Measurements from ENCODE around the gene TMC2. TPM values are rescaled to one million over a fixed set of nuclear protein-coding genes. Genes with fewer than 3 reads are reported as not detected.

Gene TMC2
- total RNA-seq, 1 donor, result not detected

DNA sequence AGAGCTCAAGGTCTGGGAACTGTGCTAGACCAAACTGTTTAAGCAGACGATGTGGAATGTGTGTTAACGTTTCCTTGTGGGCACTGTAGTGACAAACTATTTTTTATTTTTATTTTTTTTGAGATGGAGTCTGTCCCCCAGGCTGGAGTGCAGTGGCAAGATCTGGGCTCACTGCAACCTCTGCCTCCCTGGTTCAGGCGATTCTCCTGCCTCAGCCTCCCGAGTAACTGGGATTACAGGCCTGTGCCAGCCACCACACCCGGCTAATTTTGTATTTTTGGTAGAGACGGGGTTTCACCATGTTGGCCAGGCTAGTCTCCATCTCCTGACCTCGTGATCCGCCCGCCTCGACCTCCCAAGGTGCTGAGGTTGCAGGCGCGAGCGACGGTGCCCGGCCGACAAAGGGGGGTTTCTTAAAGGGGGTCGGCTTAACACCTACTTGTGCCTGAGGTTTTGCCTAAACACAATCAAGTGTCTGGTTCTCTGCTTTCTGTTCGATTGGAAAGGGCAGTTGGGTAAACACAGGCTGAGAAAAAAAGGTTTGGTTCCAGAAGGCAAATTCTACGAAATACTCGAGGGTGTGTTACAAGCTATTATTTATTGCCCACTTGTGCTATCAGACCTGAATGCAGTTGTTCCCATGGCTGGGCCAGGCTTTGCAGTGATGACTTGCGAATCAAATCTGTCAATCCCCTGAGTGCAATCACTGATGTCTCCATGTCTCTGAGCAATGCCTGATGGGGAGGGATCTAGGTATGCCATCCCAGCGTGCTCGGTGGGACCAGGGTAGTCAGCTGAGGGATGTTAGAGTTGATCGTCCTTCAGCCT is 117.4 kb downstream of the TMC2 start:
- TF ChIP-seq, protein P1, sequence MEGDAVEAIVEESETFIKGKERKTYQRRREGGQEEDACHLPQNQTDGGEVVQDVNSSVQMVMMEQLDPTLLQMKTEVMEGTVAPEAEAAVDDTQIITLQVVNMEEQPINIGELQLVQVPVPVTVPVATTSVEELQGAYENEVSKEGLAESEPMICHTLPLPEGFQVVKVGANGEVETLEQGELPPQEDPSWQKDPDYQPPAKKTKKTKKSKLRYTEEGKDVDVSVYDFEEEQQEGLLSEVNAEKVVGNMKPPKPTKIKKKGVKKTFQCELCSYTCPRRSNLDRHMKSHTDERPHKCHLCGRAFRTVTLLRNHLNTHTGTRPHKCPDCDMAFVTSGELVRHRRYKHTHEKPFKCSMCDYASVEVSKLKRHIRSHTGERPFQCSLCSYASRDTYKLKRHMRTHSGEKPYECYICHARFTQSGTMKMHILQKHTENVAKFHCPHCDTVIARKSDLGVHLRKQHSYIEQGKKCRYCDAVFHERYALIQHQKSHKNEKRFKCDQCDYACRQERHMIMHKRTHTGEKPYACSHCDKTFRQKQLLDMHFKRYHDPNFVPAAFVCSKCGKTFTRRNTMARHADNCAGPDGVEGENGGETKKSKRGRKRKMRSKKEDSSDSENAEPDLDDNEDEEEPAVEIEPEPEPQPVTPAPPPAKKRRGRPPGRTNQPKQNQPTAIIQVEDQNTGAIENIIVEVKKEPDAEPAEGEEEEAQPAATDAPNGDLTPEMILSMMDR (IDR thresholded peaks at IDR 0.05; ENCODE audit: insufficient read depth, low read length), result no peak
- H3K4me3 ChIP-seq (ENCODE audit: low read depth, low read length), result peak overlapping the region; percentile 99
- no peak for DNase-seq (ENCODE audit: low read depth)

DNA sequence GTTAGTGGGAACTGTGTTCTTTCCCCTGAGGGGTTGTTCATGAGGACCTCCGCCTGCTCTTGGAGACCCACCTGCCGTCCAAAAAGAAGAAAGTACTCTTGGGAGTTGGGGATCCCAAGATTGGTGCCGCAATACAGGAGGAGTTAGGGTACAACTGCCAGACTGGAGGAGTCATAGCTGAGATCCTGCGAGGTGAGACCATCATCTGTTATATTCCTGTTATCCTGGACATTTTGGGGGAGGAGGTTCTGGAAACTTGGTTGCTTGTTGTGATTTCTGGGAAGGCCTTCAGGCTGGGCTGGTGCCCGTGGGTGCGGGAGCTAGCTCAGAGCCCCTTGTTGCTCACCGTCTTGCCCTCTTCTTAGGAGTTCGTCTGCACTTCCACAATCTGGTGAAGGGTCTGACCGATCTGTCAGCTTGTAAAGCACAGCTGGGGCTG is 118.0 kb downstream of the TMC2 start:
- H3K4me3 ChIP-seq (ENCODE audit: low read depth, low read length), result peak overlapping the region; percentile 99
- TF ChIP-seq, protein P1 (IDR thresholded peaks at IDR 0.05; ENCODE audit: insufficient read depth, low read length), result no peak

GRCh38 chr20:2654831-2655230 is 118.5 kb downstream of the TMC2 start:
- TF ChIP-seq, protein P1 (IDR thresholded peaks at IDR 0.05; ENCODE audit: insufficient read depth, low read length), result no peak
- DNase-seq (ENCODE audit: low read depth), result no peak
- H3K4me3 ChIP-seq (ENCODE audit: low read depth, low read length), result peak overlapping the region; percentile 11

More for the DNA sequence above, 118.0 kb downstream of the TMC2 start:
- no peak for DNase-seq (ENCODE audit: low read depth)

GRCh38 chr20:2655331-2656116 is 119.2 kb downstream of the TMC2 start:
- H3K4me3 ChIP-seq (ENCODE audit: low read depth, low read length), result no peak overlapping the region
- TF ChIP-seq, protein P1 (IDR thresholded peaks at IDR 0.05; ENCODE audit: insufficient read depth, low read length), result no peak
- DNase-seq (ENCODE audit: low read depth), result no peak

GRCh38 chr20:2656471-2657117 is 120.2 kb downstream of the TMC2 start:
- DNase-seq (ENCODE audit: low read depth), result no peak
- TF ChIP-seq, protein P1 (IDR thresholded peaks at IDR 0.05; ENCODE audit: insufficient read depth, low read length), result no peak
- no peak overlapping the region for H3K4me3 ChIP-seq (ENCODE audit: low read depth, low read length)

DNA sequence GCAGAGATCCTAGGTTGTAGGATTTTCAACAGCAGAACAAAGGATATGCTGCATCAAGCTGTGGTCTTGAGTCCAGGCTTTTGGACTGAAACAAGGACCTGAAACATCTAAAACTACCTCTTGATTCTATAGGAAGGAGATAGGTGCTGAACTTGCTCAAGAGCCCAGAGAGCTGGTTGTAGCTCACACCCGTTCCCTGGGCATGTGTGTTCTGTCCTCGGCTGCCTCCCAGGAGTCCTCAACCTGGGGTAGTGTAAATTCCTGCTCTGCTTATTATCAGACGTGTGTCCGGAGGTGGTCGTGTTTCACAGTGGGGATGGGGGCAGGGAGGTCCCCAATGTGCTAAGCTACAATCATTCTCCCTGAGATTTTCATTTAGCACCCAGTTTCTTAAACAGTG is 120.9 kb downstream of the TMC2 start:
- DNase-seq (ENCODE audit: low read depth), result no peak

More for the DNA sequence above, 120.9 kb downstream of the TMC2 start:
- no peak overlapping the region for H3K4me3 ChIP-seq (ENCODE audit: low read depth, low read length)
- TF ChIP-seq, protein P1 (IDR thresholded peaks at IDR 0.05; ENCODE audit: insufficient read depth, low read length), result no peak

All from fibroblast of the aortic adventitia (primary cell).